ENCODE data around the gene DUSP23.
A peak's percentile ranks its signal among the peaks of the same experiment; 100 is the strongest.

DUSP23 gene

DNA sequence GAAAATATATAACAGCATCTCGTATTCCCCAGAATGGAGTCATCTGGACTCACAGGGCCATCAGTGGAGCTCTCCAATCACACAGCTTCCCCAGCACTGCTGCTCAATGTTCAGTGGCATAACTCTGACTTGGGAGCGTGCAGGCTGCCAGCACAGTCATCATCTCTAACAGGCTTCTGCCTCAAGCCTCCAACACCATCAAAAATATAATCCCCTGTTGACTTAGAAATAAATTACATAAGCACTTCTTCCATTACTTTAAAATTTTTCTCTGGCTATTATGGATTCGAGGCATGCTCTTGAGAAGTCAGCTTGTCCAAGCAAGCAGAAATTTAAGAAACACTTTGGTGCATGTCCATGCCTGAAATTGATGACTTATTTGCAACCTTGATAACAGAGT lies 6.2 kb downstream of the DUSP23 start:
- DNase-seq, result no peak

DNA sequence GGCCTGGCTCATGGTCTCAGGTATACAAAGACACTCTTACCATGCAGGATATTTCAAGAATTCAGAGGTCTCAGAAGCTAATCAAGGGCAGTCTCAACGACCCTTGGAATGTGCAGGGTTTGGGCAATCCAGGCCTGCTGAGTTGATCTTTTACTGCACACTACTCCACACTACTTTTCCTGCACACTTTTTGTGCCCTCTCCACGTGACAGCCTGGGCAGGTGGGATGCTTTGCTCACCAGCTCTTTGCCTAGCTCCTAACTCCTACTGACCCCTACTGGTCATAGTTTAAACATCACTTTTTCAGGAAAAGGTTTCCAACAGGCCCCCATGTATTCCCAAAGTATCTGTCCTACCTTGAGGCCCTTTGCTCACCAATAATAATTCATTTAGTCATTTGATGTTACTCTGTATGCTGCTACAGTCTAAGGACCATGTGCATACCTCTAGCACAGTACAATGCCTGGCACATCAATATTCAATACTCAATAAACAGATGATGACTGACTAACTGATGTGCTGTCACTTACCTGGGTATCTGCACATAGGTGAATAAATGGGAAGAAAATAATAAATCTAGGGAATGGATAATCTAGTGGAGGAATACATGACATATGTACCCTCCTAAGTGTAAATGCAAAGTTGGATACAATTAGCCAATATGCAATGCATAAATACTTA lies 9.6 kb downstream of the DUSP23 start:
- DNase-seq, result no peak

DNA sequence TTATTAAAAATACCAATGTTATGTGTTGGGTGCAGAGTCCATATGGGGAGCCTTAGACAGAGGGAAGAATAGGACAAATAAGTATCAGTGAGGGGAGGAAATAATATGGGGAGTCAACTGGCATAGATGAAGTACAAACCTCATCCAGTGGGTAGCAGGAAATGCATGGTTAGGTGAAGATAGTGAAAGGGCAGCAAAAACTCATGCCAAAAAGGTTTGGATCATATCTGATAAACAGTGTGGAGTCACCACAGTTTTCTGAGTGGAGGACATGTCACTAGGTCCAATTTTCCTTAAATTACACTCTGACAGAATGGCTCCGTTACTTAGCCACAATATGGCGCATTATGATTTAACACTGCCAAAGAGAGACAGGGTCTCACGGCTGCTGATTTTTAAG lies 10.3 kb downstream of the DUSP23 start:
- DNase-seq, result no peak

DNA sequence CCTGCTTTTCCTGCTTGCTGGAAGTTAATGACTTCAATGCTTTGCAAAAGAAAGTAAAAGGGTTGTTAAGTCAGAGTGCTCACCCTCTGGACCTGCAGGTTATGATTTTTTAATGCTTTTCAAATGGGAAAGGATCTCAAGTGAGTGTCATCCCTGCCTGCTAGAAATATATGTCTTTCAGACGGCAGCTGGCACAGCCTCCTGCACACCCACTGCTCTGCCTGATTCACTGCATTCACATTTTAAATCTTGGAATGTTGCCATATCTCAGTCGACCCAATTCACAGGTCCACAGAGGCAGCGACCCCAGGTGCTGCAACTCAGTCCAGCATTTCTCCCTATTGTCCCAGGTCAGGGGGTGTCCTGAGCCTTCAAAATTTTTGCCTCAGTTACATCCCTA lies 10.7 kb downstream of the DUSP23 start:
- no peak for DNase-seq

DNA sequence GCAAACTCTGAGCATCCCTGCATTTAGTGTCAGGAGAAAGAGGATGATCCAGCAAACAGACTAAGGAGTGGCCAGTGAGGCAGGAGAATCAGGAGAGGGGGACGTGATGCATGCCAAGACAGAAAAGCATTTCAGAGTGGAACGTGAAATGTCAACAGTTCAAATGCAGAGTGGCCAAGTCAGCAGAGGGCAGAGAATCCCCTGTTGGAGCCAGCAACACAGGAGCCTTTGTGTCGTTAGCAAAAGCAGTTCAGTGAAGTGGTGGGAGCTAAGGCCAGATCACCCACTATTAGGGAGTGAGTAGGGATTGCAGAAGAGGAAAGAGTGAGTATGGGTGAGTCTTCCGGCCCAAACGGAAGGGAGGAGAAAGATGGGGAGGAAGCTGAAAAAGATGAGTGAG lies 14.8 kb downstream of the DUSP23 start:
- no peak for DNase-seq

DNA sequence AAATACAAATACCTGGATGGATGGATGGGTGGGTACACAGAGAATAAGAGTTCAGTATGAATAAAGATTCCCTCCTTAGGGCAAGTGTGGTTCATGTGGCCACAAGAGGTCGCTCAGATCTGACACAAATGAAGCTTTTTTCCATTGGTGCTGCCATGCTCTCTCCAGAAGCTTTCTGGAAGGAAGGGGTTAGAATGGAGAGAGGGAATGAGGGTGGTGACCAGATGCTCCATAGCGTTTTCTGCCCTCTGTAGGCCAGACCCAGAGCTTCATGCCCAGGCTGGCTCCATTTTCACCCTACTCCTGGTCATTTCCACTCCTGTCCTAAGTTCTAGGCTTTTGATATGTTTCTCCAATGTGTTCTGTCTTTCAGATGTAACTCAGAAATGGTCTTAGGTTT lies 18.1 kb downstream of the DUSP23 start:
- peak; percentile 46 for DNase-seq

DNA sequence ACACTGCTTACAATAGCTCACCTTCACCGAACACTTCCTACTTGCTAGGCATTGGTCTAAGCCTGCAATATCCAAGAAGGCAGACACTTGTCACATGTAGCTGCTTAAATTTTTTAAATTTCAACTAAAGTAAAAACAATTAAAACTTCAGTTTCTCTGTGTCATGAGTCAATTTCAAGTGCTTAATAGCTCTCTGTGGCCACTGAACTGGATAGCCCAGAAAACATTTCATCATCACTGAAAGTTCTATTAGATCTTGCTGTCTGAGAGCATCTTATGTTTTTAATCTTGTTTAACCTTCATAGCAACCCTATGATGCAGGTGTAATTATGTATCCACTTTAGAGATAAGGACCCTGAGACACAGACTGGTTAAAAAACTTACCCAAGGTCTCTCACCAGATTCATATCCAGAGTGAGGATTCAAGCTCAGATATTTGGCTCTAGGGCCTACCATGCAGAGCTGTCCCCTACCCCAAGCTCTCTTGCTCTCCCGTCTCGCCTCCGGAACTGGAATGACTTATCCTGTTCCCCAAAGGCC lies 18.8 kb downstream of the DUSP23 start:
- DNase-seq, result no peak

DNA sequence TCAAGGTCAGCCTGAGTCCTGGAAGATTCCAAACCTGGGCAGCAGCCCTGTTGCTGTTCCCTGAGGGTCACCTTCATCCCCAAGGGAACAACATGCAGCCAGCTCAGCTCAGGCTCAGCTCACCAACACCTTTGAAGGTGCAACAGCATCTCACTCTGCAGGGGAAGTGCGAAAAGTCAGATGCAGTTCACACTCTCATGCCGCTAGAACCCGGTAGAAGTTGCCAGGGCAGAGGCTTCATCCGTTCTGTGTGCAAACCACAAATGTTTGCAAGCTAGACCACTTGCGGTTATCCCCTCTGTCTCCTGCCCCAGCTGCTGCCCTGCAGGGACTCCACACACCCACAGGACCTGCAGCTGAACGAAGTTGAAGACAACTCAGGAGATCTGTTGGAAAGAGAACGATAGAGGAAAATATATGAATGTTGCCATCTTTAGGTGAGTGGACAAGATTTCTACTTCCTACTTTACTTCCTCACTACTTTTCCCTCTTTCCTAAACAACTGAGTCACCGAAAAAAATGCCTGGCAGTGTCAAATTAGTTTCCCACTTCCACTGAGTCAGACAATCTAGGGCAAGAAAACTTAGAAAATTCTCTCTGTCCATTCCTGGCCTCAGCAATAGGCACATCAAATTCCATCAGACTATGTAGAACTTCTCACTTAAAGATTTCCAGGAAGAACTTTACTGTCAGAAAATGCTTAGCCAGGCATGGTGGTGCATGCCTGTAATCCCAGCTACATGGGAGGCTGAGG lies 19.6 kb downstream of the DUSP23 start:
- DNase-seq, result peak; percentile 46

DNA sequence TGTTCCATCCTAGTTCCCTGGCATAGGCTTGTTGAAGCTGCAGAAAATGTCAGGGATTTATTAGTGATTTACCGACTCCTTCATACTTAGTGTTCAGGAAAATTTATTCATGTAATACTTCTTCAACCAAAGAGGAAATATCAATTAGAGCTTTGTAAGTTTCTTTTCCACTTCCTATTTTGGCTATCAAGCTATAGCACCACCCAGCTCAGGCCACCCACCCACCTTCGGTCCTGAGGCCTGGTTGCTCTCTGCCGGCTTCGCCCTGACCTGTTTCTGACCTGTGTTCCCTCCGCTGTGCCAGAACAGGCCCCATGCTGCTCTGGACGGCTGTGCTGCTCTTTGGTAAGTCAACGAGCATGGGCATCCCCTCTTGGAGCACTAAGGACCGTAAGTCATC lies 21.3 kb downstream of the DUSP23 start, which contains the start of gene FCRL6:
Gene FCRL6, plus strand, starts transcription at position 250 of the 400 bp plus-strand sequence. Its CDS starts 65 bp downstream, at position 315.
- DNase-seq, result no peak

DNA sequence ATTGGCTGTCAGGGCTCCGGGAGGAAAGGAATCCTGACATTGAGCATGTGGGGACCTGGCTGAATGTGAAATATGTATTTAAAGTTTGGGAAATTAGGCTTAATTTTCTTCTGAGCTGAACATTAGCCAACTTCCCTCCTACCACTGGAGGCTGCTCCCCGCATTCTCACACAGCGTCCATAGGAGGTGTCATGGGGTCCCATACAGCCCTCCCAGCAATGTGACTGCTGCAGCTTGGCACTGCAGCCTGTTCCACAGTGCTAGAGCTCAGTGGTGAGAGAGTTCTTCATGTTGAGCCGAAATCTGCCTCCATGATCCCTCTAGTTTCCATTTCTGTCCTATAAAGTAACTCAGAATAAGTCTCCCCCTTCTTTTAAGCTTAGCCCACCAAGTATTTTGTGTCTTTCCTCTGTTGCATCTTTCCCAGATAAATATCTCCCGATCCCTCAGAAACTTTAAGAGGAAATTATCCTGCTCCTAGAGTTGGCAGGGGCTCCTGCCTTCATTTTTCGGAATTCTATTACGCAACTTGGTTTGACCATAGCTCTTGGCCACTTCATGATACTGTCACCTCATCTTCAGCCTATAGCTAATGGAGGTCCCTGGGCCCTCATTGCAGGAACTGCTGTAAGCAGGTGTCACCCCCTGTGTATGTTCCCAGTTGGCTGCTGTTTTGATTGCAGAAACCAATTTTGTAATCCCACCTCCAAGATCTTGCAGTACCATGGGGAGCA lies 23.4 kb downstream of the DUSP23 start:
- no peak for DNase-seq

DNA sequence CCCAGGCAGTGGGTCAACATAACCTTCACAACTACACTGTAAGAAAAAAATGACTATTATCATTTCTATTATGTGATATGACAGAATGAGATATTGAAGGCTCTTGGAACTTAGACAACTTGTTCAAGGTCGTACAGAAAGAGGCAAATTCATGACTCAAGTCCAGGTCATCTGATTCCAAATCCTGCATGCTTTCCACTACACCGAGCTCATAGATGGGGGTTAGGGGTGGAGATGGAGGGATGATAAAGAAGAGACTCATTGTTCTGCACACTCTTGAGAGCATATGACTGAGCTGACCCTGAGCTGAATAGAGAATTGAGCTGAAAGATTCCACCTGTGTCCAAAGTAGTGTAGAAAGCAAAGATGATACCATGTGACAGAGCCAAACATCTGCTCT lies 24.2 kb downstream of the DUSP23 start:
- no peak for DNase-seq

DNA sequence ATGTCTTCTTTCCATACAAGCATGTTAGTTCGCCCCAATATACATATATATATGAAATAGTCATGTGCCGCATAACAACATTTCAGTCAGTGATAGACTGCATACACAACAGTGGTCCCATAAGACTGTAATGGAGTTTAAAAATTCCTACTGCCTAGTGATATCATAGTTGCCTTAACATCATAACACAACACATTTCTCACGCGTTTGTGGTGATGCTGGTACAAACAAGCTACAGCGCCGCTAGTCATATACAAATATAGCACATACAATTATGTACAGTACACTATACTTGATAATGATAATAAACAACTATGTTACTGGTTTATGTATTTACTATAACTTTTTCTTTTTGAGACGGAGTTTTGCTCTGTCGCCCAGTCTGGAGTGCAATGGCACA lies 35.2 kb downstream of the DUSP23 start:
- no peak for DNase-seq

DNA sequence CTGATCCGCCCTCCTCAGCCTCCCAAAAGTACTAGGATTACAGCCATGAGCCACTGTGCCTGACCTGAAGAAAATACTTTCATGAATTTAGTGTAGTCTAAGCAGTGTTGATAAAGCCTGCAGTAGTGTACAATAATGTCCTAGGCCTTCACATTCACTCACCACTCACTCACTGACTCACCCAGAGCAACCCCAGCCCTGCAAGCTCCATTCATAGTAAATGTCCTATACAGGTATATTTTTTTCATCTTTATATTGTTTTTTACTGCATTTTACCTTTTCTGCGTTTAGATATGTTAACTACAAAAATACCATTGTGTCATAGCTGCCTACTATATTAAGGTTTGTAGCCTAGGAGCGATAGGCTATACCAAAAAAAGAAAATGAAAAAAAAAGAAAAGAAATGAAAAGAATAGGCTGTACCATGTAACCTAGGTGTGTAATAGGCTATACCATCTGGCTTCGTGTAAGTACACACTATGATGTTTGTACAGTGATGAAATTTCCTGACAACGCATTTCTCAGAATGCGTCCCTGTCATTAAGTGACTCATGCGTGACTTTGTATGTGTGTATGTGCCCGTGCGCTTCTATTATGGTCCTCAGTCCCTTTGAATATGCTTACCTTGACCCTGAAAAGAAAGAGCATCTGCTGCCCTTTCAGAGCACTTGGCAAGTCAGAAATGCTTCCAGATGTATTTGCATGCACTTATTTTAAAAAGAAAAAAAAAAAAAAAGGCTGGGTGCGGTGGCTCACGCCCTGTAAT lies 36.7 kb downstream of the DUSP23 start:
- DNase-seq, result no peak

DNA sequence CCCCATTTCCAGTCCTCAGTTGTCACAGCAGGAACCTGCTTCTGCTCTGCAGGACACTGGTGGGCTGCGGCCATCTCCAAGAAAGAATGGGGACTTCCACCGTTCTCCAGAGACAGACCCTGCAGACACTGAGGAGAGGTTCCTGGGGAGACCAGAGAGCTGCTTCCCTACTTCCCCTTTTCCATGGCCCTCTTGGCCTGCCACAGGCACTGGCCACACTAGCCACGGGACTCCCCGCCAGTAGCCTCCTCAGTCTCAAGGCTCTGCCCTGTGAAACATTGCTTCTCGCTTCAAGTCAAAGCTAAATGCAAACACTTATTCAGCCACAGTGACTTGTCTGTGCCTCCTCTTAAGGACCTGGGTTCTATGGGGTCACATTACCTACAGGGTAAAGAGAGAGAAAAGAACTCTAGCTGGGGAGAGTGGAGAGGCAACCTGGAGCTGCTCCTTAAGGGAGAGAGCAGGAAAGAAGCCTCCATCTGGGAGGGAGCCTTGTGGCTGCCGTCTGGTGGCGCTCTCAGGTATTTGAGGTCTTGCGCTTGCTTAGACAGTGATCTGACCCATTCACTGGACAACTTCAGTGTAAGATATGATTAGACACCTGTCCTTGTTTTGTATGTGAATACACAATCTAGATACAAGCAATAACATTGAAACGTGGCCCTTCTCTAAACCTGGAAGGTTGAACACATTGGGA lies 40.6 kb downstream of the DUSP23 start:
- DNase-seq, result no peak

DNA sequence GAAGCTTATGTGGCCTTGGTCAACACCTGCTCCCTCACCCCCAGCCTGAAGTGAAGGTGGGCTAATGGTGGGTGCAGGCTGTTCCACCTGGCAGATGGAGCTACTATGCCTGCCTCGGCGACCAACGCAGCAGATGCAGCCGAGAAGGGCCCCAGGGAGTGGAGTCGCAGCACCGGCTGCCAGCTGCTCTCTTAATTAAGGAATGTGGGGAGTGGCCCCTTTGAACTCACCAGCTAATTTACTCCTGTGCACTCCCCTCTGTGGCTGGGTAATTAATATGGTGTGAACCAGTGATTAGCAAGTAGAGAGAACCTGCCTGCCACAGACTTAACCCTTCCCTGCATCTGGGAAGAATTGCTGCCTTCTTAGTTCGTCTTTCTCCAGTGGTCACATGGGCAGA lies 42.6 kb downstream of the DUSP23 start:
- DNase-seq, result no peak

DNA sequence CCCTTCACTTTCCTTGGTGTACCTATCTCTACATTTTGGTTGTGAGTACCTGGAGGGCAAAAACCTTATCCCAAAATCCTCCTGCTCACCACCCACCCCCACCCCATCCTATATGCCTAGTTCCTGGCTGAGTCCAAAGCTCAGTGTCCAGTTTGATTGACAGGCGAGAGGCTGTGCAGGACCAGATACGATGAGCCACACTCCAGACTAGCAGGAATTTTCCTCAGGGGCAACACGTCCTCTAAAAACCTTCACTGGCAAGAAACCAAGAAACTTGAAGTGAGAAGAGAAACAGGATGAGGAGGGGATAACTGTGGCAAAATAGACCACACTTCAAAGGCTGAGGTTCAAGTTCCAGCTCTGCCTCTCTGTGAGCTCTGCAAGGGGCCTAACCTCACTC lies 44.8 kb downstream of the DUSP23 start:
- no peak for DNase-seq

DNA sequence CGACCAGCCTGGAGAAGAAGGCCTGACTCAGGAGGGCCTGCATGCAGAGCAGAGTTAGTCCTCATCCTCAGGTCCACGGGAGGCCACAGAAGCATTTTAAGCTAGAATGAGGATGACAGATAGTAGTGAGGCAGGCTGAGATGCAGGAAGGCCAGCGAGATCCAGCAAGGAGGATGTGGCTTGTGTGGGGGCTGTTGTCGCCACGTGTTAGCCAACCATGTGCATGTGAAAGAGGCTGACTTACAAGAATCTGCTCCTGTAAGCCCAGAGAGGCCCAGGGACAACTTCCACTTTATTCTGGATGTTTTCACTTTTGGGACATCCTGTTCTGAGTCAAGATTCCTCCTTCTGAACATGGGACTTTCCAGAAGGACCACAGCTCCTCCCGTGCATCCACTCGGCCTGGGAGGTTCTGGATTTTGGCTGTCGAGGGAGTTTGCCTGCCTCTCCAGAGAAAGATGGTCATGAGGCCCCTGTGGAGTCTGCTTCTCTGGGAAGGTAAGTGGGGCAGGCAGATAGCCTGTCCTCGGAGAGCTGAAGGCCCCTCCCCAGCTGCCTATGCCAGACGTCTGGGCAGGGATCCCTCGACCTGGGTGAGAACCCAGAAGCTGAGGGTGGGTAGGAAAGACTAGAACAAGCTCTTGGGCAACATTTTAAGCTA lies 45.8 kb downstream of the DUSP23 start, which contains the start of gene SLAMF8:
Gene SLAMF8, plus strand, starts transcription at position 433 of the 661 bp plus-strand sequence. Its CDS starts 26 bp downstream, at position 459.
- DNase-seq, result peak; percentile 70

DNA sequence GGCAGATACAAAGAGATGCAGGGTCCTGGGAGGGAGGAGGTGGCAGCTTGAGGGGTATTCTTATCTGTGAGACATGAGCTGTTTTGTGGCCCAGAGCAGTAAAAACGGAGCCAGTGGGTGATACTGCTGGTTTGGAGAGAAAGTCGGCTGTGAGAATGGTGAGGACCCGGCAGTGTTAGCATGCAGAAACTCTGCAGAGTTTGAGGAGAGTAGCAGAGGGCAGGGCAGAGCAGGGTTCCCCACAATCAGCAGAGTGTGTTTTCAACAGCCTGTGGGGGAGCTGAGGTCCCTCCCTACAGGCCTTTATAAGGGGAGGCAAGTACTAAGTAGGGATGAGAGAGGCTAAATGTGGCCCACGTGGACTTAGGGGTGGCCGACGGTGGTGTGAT lies 46.3 kb downstream of the DUSP23 start:
- DNase-seq, result no peak

DNA sequence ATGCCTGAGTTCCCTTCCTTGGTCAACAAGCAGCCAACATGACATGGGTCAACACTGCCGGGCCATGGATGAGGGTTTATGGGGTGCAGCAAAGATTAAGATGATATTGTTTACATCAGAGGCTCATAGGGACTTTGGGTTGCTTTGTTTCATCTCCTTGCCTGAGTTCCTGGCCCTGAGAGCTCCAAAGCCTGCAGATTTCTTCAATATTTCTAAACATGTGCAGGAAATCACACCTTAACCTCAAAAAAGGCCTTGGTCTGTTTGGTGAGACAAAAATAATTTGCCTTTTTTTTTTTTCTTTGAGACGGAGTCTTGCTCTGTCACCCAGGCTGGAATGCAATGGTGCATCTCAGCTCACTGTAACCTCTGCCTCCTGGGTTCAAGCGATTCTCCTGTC lies 46.8 kb downstream of the DUSP23 start:
- DNase-seq, result no peak

DNA sequence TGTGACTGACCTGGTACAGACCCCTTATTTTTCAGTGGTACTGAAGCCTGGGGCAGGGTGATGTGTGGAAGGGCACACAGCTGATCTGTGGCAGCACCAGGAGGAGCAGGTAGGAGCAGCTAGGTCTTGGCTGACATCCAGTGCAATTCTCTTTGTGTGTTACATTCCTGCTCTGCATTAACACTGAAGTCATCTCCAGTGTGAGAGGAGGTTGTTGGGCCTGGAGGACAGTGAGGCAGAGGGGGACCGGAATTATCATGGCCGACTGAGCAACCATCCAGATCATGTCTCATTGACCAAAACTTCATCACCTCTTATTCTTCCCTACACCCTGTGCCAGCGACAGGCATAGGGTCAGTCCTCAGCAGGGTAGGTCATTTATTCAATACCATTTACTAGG lies 47.4 kb downstream of the DUSP23 start:
- DNase-seq, result no peak

DNA sequence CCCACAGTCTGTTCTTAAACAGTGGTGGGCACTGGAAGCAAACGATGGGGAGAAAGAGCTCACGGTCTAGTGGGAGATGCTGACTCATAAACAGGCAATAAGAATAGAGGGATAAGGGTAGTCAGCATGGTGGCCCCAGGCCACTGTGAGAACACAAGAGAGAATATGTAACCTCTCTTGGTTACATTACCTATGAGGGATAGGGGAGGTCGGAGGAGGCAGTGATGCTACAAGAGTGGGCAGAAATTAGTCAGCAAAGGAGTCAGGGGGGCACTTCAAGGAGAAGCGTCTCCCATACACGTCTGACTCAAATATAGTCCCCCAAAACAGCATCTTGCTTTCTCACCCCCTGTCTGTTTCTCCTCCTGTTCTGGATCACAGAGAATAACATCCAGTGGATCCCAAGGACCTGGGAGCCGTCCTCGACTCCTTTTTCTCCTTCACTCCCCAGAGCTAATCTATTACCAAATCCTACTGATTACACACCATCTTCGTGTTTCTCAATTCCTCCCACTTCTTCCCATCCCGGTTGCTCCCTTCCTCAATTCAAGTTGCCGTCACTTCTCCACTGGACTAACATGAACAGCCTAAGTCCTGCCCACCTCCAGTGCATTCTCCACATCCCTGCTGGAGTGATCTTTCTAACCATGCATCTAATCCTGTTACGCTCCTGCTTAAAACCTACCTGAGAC lies 48.0 kb downstream of the DUSP23 start:
- DNase-seq, result no peak

All from CD4-positive, alpha-beta T cell treated with Interferon gamma for 1 hour (primary cell).